Measurements from ENCODE around the gene BAZ2B.

The BAZ2B gene

GRCh38 chr2:159285929-159286708 lies 330.2 kb downstream of the BAZ2B start, which contains the start of gene WDSUB1:
WDSUB1 (minus strand) TSS chr2:159286703; CDS start chr2:159283069, 3,634 bp downstream.
- peak; percentile 70 to 74 for DNase-seq
- TF ChIP-seq POLR2A (IDR thresholded peaks at IDR 0.05; ENCODE audit: low read length) (no peak), GATA1 (IDR thresholded peaks at IDR 0.05; ENCODE audit: low read depth, low read length) (no peak)

GRCh38 chr2:159285433-159285832 lies 330.9 kb downstream of the BAZ2B start:
- no peak for DNase-seq
- no peak for TF ChIP-seq GATA1 (IDR thresholded peaks at IDR 0.05; ENCODE audit: low read depth, low read length)

GRCh38 chr2:159283529-159283928 lies 332.8 kb downstream of the BAZ2B start:
- peak; percentile 35 to 36 for DNase-seq
- TF ChIP-seq POLR2A (IDR thresholded peaks at IDR 0.05; ENCODE audit: low read length) (no peak), GATA1 (IDR thresholded peaks at IDR 0.05; ENCODE audit: low read depth, low read length) (no peak)

GRCh38 chr2:159281002-159281401 lies 335.3 kb downstream of the BAZ2B start:
- no peak for DNase-seq
- TF ChIP-seq POLR2A (IDR thresholded peaks at IDR 0.05; ENCODE audit: low read length) = no peak
- no peak for TF ChIP-seq GATA1 (IDR thresholded peaks at IDR 0.05; ENCODE audit: low read depth, low read length)

GRCh38 chr2:159279700-159280099 lies 336.6 kb downstream of the BAZ2B start:
- TF ChIP-seq POLR2A (IDR thresholded peaks at IDR 0.05; ENCODE audit: low read length) = no peak
- no peak for TF ChIP-seq GATA1 (IDR thresholded peaks at IDR 0.05; ENCODE audit: low read depth, low read length)
- DNase-seq = no peak

- DNase-seq = no peak
- TF ChIP-seq POLR2A (IDR thresholded peaks at IDR 0.05; ENCODE audit: low read length) (no peak), GATA1 (IDR thresholded peaks at IDR 0.05; ENCODE audit: low read depth, low read length) (no peak)
These were observed 341.2 kb downstream of the BAZ2B start for GRCh38 chr2:159275111-159275510.

- no peak for DNase-seq
- TF ChIP-seq POLR2A (IDR thresholded peaks at IDR 0.05; ENCODE audit: low read length) = no peak
- TF ChIP-seq GATA1 (IDR thresholded peaks at IDR 0.05; ENCODE audit: low read depth, low read length) = no peak
These were observed 344.2 kb downstream of the BAZ2B start for GRCh38 chr2:159272156-159272555.

GRCh38 chr2:159270744-159271379 lies 345.5 kb downstream of the BAZ2B start:
- peak; percentile 28 to 42 for DNase-seq
- no peak for TF ChIP-seq GATA1 (IDR thresholded peaks at IDR 0.05; ENCODE audit: low read depth, low read length)
- TF ChIP-seq POLR2A (IDR thresholded peaks at IDR 0.05; ENCODE audit: low read length) = no peak

All from erythroblast (primary cell).